Measurements from ENCODE around the gene ZNF771. TPM values are rescaled to one million over a fixed set of nuclear protein-coding genes. Genes with fewer than 3 reads are reported as not detected.
A peak's percentile ranks its signal among the peaks of the same experiment; 100 is the strongest.

ZNF771 gene
- total and polyA plus RNA-seq, 9 of the 15 experiments (the other 6 are each of a cell fraction or from before 2014, with no cell fraction given): 1.5 to 12.6 (median 4.4) TPM

GRCh38 chr16:30407102-30407803 is at the start of gene ZNF771 (continued):
- TF ChIP-seq ATF3 (IDR thresholded peaks at IDR 0.05) (peak; percentile 55), ATF3 (CRISPR knock-in tag; conservative IDR thresholded peaks at IDR 0.05) (no peak), ARID2 (IDR thresholded peaks at IDR 0.05) (no peak), MBD1 (CRISPR knock-in tag; IDR thresholded peaks at IDR 0.05) (peak; percentile 86; the same call in 1 of the 2 replicates), EGR1 (conservative IDR thresholded peaks at IDR 0.05) (peak; percentile 88), POLR2G (IDR thresholded peaks at IDR 0.05; ENCODE audit: low read depth, low read length) (peak; percentile 88), ZNF24 (IDR thresholded peaks at IDR 0.05) (no peak), IRF9 (tag; IDR thresholded peaks at IDR 0.05) (no peak), ZSCAN32 (CRISPR knock-in tag; IDR thresholded peaks at IDR 0.05) (no peak), ZFX (CRISPR knock-in tag; IDR thresholded peaks at IDR 0.05) (peak; percentile 97), MGA (IDR thresholded peaks at IDR 0.05) (peak; percentile 93), DPF2 (IDR thresholded peaks at IDR 0.05) (peak; percentile 63), SAP30 (IDR thresholded peaks at IDR 0.05; ENCODE audit: borderline replicate concordance, insufficient read depth, low read depth, low read length, poor library complexity, severe bottlenecking) (peak; percentile 95)

Data from K562 (cell line).